ENCODE data around the gene MRPL1.
A peak's percentile ranks its signal among the peaks of the same experiment; 100 is the strongest.
"Not testable (repeated sequence)": the region's sequence is repeated elsewhere in the genome, so short reads cannot be mapped to it uniquely, and the experiment has no call there.

MRPL1 gene

DNA sequence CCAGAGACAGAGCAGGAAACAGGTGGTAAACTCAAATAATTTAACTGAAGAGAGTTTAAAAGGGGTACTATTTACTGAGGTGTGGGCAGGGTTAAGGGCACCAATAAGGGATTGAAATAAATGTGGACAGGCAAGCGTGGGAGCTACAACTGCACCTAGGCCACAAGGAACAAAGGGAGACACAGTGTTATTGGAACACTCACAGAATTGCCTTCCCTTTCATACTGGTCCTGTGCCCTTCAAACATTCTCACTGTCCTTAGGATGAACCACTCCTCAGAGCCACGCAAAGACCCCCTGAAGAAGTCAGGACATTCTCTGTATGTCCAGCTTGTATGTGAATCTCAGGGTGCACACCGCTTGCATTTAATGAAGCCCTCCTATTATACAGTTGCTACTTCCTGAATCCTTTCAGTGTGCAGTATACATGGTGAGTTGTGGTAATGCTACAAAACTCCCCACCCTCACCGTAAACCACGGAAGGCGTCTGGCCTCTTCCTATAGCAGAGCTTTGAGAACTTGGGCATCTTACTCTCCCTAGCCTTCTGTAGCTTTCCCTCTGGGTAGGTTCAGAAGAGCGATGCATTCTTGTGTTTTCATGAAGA, 9.6 kb upstream of the MRPL1 start:
- peak; percentile 53 for DNase-seq

DNA sequence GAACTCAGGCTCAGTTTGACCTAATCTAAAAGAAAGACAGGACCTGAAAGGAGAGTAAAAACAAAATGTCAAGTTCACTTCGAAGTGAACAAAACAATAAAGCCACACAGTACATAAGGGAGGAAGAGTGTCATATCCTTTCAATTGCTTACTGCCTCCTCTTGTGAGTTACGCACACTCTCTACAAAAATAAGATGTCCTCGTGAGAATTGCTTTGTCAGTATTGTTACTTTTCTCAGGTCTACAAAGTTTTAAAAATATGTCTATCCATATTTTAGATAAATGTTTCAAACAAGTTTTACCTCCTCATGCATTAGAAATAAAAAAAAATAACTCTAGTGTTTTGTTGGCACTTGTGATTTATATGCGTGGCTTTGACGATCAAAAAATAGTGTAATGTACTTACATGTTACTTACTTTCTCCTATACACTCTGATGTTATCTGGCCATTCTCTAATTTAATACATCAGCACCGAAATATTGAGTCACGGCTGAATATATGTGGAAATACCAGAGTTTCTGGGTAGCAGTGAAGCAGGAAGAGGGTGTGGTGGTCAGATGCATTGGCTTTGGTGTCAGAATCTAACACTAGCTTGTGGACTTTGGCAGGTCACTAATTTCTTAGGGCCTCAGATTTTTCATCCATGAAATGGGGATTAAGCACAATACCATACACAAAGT, 8.1 kb upstream of the MRPL1 start:
- no peak for DNase-seq

DNA sequence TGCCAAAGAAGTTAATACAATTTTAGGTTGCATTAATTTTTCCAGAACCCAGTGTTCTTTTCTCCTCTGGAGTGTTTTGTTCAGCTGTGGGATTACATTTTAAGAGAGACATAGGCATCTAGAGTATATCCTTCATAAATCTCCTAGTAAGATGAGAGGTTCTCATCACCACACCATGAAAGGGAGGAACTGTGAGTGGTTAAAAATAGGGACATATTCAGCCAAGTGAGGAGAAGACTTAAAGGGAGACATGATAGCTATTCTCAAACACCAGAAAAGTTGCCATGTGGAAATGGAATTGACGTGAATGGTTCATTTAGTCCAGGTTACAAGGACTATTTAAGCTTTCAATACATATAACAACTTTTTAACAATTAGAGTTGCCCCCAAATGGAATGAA, 6.5 kb upstream of the MRPL1 start:
- DNase-seq, result no peak

DNA sequence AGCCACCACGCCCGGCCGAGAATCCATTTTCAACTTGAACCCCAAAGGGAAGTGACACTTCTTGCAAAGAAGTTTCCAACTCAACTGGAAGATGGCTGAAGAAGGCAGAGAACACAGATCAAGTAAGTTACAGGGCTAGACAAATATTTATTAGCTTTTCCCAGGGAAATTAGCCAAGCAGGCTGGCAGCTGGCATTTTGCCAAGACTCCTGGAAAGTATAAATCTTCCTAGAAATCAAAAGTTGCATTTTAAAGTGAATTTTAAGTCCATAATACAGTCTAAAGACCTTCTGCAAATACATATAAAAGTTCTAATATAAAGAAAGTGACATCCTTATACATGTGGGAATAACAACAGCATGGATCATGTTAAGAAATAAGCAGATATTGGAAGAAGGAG, 3.4 kb upstream of the MRPL1 start:
- DNase-seq, result no peak

DNA sequence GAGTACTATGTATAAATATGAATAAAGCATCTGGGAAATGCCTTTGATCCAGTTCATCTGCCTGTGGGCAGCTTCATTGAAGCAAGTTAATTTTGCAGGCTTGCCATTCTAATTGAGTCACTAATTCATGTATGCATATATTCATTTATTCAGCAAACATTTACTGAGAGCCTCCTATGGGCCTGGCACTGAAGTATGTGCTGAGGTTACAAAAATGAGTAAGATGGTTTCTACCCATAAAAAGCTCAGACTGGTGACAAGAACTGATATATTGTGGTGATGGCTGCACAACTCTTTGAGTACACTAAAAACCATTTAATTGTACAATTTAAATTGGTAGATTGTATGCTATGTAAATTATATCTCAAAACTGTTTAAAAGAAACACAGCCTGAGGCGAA, 1.1 kb upstream of the MRPL1 start:
- peak; percentile 34 for DNase-seq

DNA sequence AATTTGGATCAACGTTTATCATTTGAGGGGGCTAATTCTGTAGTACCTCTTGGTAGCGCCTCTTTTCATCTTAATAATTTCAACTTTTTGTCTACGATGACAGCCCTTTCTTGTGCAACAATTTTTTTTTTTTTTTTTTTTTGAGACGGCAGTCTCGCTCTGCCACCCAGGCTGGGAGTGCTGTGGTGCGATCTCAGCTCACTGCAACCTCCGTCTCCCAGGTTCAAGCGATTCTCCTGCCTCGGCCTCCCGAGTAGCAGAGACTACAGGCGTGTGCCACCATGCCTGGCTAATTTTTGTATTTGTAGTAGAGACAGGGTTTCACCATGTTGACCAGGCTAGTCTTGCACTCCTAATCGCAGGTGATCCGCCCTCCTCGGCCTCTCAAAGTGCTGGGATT, 711 bp downstream of the MRPL1 start:
- not testable (repeated sequence) for DNase-seq

DNA sequence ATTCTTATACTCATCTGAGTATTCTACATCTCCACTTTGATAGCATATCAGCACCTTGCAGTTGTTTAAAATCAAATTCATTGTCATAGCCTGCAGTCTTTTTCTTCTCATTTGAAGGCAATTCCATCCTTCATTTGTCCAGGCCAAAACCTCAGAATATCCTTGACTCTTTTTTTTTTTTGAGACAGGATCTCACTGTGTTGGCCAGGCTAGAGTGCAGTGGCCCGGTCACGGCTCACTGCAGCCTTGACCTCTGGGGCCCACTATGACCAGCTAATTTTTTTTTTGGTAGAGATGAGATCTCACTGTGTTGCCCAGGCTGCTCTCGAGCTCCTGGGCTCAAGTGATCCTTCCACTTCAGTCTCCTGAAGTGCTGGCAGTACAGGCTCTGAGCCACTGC, 2.6 kb downstream of the MRPL1 start:
- no peak for DNase-seq

DNA sequence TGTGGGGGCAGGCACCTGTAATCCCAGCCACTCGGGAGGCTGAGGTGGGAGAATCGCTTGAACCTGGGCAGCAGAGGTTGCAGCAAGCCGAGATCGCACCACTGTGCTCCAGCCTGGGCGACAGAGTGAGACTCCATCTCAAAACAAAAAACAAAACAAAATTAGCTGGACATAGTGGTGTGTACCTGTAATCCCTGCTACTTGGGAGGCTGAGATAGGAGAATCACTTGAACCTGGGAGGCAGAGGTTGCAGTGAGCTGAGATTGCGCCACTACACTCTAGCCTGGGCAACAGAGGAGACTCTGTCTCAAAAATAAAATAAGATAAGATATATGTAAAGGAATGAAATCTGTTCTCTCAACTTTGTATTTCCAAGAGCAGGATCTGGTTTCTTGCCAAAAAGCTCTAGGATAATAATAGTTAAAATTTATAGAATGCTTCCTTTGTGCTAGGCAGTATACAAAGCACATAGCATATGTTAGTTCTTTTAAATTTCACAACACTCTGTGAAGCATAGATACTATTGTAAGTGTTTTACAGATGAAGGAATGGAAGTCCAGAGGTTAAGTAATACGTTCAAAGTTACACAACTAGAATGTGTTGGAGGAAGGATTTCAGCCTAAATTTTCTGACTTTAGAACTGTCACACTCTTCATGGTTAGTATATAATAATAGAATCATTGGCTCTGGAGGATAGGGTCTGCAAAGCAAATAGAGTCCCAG, 10.3 kb downstream of the MRPL1 start:
- no peak for DNase-seq

DNA sequence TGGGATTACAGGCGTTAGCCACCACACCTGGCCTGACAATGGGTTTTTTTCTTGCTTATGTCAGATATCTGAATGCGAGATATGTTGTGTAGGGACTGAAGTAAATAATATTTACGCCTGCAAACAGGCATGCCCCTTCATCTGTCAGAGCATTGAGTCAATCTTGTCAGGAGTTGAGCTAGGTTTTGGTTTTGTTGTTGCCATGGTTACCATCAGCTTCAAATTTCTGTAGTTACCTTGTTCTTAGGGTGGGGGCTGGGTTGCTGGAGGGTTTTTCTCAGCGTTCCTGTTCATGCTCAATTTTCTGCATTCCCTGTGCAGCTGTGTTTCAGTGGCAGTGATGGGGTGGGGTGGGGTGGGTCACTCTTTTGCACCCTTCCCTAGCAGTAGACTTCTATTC, 14.5 kb downstream of the MRPL1 start:
- DNase-seq, result no peak

DNA sequence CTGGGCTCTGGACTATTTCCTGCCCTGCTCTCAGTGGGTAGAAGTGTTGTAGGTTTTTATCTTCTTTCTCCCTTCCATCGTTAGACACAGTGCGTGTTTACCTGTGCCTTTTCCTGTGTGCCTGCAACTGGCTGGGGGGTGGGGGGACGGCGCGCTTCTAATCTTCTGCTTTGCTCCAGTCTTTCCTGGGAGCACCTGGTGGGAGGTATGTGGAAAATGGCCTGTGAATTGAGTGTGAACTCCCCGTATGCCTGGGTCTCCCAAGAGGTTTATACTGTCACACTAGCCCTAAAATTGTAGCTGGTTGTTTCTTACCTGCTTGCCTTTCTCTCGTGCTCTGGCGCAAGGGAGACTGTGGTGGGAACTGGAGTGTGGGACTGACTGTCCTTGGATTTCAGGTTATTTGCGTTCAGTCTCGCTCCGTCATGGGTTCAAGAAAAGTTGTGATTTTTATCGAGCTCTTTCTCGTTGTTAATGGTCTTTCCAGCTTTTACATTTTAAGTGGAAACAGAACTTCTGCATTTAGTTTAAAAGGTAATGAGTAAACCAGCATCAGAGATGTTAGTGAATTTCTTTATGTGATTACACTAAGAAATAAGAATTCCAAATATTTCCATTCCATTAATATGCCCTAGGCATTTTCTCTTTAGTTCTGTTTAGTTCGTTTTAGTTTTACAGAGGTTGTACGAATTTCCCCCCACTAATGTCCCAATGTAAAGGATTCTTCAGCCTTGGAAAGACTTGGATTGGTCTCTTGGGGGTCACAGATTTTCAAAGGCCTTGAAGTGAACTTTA, 15.3 kb downstream of the MRPL1 start:
- DNase-seq, result no peak

DNA sequence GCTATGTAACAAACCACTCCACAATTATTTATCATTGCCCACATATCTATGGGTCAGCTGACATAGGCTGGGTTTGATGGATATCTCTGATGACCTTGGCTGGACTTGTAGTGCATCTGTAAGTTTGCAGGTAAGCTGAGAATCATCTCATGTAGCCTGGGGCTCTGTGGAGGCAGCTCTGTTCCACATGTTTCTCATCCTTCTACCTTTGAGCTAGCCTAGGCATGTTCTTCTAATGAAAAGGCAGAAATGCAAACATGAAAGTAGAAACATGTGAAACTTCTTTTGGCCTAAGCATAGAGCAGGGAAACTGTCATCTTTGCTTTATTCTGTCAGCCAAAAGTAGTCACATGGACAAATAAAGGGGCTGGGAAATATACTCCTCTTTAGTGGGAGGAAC, 18.2 kb downstream of the MRPL1 start:
- no peak for DNase-seq

DNA sequence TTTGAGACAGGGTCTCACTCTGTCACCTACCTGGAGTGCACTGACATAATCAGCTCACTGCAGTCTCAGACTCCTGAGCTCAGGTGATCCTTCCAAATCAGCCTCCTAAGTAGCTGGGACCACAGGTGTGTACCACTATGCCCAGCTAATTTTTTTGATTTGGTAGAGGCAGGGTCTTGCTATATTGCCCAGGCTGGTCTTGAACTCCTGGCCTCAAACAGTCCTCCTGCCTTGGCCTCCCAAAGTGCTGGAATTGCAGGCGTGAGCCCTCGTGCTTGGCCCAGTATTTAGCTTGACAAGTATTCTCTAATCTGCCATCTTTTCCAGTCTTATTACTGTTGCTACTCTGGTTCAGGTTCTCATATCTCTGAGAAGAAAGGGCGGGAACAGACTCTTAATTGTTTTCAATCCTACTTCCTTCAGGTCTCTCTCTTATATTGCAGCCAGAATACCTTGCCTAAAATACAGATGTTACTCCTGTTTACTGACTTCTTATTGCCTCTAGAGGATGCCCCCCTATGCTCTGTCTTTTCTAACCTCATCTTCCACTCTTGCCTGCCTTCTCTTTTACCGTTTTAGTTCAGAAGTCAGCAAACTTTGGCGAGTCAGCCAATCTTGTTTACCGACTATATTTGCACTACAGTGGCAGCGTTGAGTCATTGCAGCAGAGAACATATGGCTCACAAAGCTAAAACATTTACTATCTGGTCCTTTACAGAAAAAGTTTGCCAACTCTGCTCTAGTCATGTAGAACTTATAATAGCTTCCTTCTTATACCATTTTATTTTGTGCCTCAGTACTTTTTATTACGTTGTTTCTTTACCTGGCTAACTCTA, 19.0 kb downstream of the MRPL1 start:
- no peak for DNase-seq

DNA sequence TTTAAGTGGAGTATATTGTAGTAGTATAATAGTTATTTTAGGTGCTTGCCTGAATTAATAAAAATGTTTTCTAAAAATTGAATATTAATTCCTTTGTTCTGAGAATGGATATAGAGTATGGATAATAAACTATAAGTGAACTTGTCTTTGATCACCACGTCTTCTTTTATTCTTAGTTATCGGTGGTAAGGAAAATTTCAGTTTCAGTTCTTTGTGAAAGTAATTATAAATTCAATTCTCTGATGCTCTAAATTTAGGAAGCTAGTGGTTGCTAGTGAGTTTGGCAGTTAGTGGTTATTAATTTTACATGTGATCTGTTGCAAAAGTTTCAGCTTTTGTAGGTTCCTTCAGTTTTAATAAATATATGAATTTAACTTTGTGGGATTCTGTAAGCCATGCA, 30.8 kb downstream of the MRPL1 start:
- DNase-seq, result no peak

DNA sequence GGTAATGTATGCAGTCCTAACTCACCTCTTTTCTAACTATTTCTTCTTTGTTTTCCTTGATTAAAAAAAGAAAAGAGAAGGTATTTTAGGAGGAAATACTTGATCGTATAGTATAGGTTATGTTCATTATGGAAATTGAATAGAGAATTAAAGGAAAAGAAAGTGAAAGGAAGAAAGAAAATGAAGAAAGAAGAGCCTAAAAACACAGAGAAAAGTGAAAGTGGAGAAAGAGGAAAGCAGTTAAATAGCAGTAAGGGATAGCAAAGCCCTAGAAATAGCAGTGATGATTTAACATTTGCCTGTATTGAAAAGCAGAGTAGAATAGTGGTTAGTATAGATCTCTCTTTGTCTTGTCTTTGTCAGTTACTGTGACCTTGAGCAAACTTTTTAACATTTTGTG, 37.0 kb downstream of the MRPL1 start:
- no peak for DNase-seq

DNA sequence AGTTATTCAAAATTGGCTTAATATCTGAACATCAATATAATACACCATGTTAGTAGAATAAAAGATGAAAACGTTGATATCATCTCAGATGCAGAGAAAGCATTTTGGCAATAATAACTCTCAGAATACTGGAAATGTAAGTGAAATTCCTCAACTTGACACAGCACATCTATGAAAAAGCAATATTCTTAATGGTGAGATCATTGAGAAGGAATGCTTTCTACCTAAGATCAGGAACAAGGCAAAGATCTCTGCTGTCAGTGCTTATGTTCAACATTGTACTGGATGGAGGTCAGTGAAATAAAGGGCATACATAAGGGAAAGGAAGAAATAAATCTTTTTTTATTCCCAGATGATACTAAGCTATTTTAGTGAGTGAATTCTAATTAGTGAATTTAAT, 40.6 kb downstream of the MRPL1 start:
- no peak for DNase-seq

DNA sequence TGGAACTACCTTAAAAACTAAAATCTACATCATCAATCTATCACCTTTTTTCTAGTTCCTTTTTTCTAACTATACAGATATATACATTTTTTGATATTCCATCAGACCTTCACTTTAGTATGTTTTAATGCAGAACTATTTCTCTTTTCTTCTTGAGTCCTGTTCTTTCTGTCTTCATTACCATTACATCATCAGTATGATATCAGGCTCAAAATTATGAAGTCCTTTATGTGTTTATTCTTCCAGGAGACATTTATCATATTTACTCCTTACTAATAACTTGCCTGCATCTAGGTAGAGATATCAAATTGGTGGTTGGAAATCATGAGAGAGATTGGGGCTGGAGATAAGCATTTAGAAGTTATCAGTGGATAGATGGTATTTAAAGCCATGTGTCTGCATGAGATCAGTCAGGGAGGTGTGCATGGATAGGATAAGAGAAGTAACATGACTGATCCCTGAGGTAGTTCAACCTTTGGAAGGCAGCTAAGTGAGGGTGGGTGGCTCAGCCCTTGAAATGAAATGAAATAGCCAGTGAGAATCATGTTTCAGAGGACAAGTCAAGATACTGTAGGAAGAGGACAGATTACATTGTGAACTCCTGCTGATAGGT, 43.1 kb downstream of the MRPL1 start:
- no peak for DNase-seq

DNA sequence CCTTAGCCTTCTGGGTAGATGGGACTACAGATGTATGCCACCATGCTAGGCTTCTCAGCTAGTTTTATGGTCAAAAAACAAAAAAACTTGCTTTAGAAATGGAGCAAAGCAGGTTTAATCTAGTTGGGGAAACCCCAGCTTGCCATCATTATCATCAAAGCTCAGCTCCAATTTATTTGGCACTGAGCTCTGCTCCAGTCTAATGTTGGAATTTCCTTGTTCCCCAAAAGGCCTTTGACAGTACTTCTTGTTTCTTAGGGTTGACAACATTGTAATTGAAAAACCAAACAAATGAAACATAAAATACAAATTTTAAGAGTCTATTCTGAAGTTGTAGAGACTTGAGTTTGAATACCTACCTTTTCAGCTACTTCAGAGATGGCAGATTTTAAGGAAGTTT, 48.0 kb downstream of the MRPL1 start:
- DNase-seq, result no peak

DNA sequence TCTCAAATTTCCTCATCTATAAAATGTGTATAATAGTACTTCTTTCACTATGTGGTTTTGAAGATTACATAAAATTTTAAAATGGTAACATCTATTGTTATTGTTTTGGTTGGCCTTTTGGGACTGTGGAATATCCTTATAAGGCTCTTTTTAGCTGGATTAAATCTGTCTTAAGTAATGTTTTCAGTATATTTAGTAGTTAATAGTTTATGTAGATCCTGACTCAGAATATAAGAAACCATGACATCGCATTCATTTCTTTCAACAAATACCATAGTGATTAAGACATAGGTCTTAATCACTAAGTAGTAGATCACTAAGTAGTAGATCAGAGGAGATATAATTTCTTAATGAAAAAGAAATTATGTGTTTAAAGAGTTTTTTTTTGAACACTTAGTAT, 48.5 kb downstream of the MRPL1 start:
- no peak for DNase-seq

DNA sequence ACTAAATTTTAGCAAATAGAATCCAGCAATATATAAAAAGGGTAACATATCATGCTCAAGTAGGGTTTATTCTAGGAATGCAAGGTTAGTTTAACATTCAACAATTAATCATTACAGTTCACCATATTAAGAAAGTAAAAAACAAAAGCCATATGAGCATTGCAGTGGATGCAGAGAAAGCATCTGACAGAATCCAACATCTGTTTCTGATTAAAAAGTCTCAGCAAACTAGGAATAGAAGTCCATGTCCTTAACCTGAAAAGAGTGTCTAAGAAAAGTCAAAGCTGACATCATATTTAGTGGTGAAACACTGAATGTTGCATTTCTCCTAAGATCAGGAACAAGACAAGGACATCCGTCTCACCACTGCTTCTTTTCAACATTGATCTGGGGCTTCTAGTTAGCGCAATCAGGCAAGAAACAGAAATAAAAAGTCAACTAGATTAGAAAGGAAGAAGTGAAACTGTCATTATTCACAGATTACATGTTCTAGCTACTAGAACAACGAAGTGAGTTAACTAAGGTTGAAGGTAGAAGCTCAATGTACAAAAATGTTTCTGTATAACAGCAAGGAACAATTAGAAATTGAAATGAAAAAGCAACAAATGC, 49.3 kb downstream of the MRPL1 start:
- no peak for DNase-seq

DNA sequence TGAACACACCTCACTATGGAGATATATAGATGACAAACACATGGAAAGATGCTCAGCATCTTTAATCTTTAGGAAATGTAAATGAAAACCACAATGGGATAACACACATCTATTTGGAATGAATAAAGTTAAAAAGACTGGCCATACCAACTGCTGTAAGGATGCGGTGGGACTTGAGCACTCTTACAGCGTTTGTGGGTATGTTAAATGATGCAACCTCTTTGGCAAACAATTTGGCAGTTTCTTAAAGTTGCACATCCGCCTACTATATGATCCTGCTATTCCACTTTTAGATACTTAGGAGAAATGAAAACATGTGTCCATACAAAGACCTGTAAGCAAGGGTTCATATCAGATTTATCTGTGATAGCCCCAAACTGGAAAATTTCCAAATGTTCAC, 50.7 kb downstream of the MRPL1 start:
- no peak for DNase-seq

DNA sequence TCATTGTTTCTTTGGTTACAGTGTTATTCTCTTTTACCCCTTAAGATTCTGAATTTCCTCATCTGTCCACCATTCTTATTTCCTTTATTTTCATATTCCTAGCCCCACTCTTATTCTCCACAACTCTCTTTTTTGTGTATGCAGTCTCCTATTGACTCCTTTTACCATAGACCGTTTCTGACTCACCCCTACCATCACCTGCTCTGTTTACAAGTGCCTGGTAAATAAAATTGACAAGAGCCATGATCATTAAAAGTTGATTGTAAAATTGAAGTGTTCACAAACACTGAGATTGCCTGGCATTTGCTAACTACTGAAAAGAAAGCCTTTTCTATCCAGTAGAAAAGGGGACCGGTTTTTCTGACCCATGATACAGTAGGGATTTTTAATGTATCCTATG, 54.4 kb downstream of the MRPL1 start:
- no peak for DNase-seq

DNA sequence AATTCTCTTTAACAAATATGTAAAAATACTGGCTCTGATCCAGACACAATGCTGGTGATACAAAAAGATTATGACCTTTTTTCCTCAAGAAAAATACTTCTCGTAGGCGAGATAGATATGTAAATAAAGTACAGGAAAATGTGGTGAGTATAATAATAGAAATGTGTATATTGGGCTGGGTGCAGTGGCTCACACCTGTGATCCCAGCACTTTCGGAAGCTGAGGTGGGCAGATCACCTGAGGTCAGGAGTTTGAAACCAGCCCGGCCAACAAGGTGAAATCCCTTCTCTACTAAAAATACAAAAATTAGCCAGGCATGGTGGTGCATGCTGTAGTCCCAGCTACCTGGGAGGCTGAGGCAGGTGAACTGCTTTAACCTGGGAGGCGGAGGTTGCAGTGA, 55.0 kb downstream of the MRPL1 start:
- DNase-seq, result no peak

Measured in KG1 (cell line).